Smooth muscle cell (in vitro differentiated cells): ENCODE results near the gene AGPAT1. TPM values are rescaled to one million over a fixed set of nuclear protein-coding genes. Genes with fewer than 3 reads are reported as not detected.

Experiments used
- DNase-seq: peaks from one replicate; lab custom pipeline; 2025; ENCODE audit not compliant: unreplicated experiment; lab: John Stamatoyannopoulos, UW
- H2AFZ ChIP-seq: fragments of 200-600 bp; sonication (generic); 2 replicates; pipeline ENCODE4 v1.6.0; 2016; ENCODE audit warnings: antibody characterized with exemption, low read depth, mild to moderate bottlenecking
- H3F3A ChIP-seq: fragments of 200-600 bp; sonication (generic); 2 replicates; pipeline ENCODE4 v1.6.0; 2017; ENCODE audit warnings: antibody characterized with exemption, low read depth
- H3K27ac ChIP-seq: fragments of 200-600 bp; sonication (generic); 2 replicates; pipeline ENCODE4 v1.5.1; 2016; ENCODE audit warnings: low read depth, mild to moderate bottlenecking
- H3K27me3 ChIP-seq: fragments of 200-600 bp; sonication (generic); 2 replicates; pipeline ENCODE4 v1.6.1; 2016; ENCODE audit warnings: low read depth, mild to moderate bottlenecking
- H3K36me3 ChIP-seq: fragments of 200-600 bp; sonication (generic); 2 replicates; pipeline ENCODE4 v1.5.1; 2016; ENCODE audit warnings: low read depth
- H3K4me1 ChIP-seq: fragments of 200-600 bp; sonication (generic); 2 replicates; pipeline ENCODE4 v1.5.1; 2016; ENCODE audit warnings: low read depth
- H3K4me2 ChIP-seq: fragments of 200-600 bp; sonication (generic); 2 replicates; pipeline ENCODE4 v1.6.0; 2016; ENCODE audit warnings: mild to moderate bottlenecking
- H3K4me3 ChIP-seq: fragments of 200-600 bp; sonication (generic); 2 replicates; pipeline ENCODE4 v1.5.1; 2016; ENCODE audit warnings: mild to moderate bottlenecking
- H3K79me2 ChIP-seq: fragments of 200-600 bp; sonication (generic); 2 replicates; pipeline ENCODE4 v1.6.0; 2016; ENCODE audit warnings: low read depth, mild to moderate bottlenecking
- H3K9ac ChIP-seq: fragments of 200-600 bp; sonication (generic); 2 replicates; pipeline ENCODE4 v1.6.0; 2016; ENCODE audit warnings: low read depth
- H3K9me3 ChIP-seq: fragments of 200-600 bp; sonication (generic); replicated peaks from 2 replicates; pipeline ENCODE4 v1.5.1; 2016; ENCODE audit warnings: low read depth
- H4K20me1 ChIP-seq: fragments of 200-600 bp; sonication (generic); 2 replicates; pipeline ENCODE4 v1.6.0; 2016; ENCODE audit warnings: low read depth
- WGBS: methylation state at CpG from one replicate; pipeline ENCODE4 v1.1.7; 2016; ENCODE audit warnings: low lambda C conversion rate; 5-methylcytosine and 5-hydroxymethylcytosine counted together
- polyA plus RNA-seq: library from polyadenylated mRNA; unstranded; fragments of >200 nt; fragmentation: Nextera tagmentation; extraction: Ambion mirVana; gene quantifications from 2 replicates; pipeline ENCODE4 v1.2.1, GENCODE V29; 2016
- total RNA-seq: library from RNA; depleted of rRNA; stranded (reverse); fragments of >200 nt; gene quantifications from 2 replicates; pipeline ENCODE4 v1.2.3, GENCODE V29; 2014
- TF ChIP-seq, protein P1 (sequence below): fragments of 200-600 bp; sonication (generic); IDR thresholded peaks from 2 replicates; pipeline ENCODE4 v1.5.1; 2017; ENCODE audit warnings: borderline replicate concordance, mild to moderate bottlenecking, antibody characterized with exemption; ENCODE audit not compliant: insufficient read depth, poor library complexity, severe bottlenecking

The AGPAT1 gene
- total and polyA plus RNA-seq, 2 experiments from 2014 or later = 52.4 to 71.1 TPM

DNA sequence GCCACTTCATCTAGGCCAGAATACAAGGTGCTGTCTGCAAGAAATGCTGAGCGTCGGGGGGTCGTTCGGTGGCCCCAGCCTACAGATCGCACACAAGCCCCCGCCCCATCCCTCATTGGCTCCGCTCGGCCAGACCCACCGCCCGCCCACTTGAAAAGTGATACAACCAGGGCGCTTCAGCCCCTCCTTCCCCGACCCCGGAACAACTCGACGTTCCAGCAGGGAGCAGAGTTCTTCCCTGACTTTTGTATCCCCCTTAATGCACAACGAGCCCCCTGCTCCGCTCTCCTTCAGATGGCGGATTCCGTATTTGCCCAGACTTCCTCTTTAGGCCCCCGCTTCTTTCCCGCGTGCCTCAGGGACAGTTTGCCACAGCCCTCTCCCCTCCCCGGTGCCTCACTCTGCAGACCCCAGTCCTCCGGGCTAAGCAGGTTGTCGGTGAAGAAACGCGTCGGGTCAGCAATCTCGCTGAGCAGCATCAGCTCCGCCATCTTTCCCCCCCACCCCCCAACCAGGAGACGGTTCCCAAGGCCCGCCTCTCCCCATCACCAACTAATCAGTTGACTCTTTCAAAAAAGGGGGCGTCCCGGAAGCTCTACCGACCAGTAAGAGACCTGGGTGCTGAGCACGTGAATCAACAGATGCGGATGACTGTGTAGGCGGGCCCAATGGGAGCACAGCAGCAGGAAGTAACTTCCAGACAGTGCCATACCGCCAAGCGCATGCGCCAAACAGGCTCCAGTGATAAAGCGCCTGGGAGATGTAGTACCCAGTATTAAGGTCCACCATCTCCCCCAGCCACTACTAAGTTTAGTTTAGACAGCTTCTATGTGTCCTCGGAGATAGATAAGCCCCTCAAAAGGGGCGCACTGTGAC, 47.9 kb downstream of the AGPAT1 start, which contains the start of gene ATF6B:
Gene ATF6B (minus strand): TSS at position 530 of the 876 bp plus-strand sequence. CDS start 39 bp downstream, at position 491.
- peaks cover 21% of the 10 kb centered on the region for H3K4me1 ChIP-seq
- peak; percentile 80 for DNase-seq
- WGBS = 1% methylated on average over 35 of the region's 44 CpGs
- H3K9ac ChIP-seq = peak within 1 kb of the TSS; percentile 98
- peak within 1 kb of the TSS; percentile 99 for H3K4me2 ChIP-seq
- H3K79me2 ChIP-seq = peaks cover 25% of the 10 kb centered on the region
- H3K27me3 ChIP-seq = no peaks in the 10 kb centered on the region
- peak within 1 kb of the TSS; percentile 99 for H2AFZ ChIP-seq
- peak within 1 kb of the TSS; percentile 95 for H3K27ac ChIP-seq
- H3F3A ChIP-seq = peaks cover 4% of the 10 kb centered on the region
- H4K20me1 ChIP-seq = no peaks in the 10 kb centered on the region
- H3K4me3 ChIP-seq = peak within 1 kb of the TSS; percentile 99
- H3K9me3 ChIP-seq = no peaks in the 10 kb centered on the region
- peaks cover 3% of the 10 kb centered on the region for H3K36me3 ChIP-seq
- TF ChIP-seq, protein P1, sequence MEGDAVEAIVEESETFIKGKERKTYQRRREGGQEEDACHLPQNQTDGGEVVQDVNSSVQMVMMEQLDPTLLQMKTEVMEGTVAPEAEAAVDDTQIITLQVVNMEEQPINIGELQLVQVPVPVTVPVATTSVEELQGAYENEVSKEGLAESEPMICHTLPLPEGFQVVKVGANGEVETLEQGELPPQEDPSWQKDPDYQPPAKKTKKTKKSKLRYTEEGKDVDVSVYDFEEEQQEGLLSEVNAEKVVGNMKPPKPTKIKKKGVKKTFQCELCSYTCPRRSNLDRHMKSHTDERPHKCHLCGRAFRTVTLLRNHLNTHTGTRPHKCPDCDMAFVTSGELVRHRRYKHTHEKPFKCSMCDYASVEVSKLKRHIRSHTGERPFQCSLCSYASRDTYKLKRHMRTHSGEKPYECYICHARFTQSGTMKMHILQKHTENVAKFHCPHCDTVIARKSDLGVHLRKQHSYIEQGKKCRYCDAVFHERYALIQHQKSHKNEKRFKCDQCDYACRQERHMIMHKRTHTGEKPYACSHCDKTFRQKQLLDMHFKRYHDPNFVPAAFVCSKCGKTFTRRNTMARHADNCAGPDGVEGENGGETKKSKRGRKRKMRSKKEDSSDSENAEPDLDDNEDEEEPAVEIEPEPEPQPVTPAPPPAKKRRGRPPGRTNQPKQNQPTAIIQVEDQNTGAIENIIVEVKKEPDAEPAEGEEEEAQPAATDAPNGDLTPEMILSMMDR = no peak

DNA sequence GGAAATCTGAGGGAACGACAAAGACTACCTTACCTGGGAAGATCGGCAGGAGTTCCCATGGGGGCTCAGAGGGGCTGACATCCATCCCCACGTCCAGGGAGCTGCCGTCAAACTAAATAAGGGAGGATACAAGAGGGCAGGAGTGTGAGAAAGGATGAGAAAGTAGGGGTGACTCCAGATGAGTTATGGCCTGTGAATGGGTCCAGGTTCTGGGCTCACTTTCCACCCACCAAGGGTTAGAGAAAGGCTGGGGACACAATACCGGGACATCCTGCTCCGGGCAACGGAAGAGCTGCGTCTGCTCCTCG, 48.5 kb downstream of the AGPAT1 start:
- peak overlapping the region; percentile 99 for H3K4me3 ChIP-seq
- DNase-seq = no peak
- H3K27ac ChIP-seq = peak overlapping the region; percentile 95
- TF ChIP-seq, protein P1 = no peak
- H3F3A ChIP-seq = peaks cover 4% of the 10 kb centered on the region
- H3K36me3 ChIP-seq = peaks cover 3% of the 10 kb centered on the region
- H3K9me3 ChIP-seq = no peaks in the 10 kb centered on the region
- 23% methylated on average over 9 of the region's 9 CpGs for WGBS
- peaks cover 25% of the 10 kb centered on the region for H3K79me2 ChIP-seq
- H3K4me2 ChIP-seq = peak overlapping the region; percentile 97
- H4K20me1 ChIP-seq = no peaks in the 10 kb centered on the region
- peak overlapping the region; percentile 99 for H2AFZ ChIP-seq
- peak overlapping the region; percentile 98 for H3K9ac ChIP-seq
- peaks cover 21% of the 10 kb centered on the region for H3K4me1 ChIP-seq
- no peaks in the 10 kb centered on the region for H3K27me3 ChIP-seq

DNA sequence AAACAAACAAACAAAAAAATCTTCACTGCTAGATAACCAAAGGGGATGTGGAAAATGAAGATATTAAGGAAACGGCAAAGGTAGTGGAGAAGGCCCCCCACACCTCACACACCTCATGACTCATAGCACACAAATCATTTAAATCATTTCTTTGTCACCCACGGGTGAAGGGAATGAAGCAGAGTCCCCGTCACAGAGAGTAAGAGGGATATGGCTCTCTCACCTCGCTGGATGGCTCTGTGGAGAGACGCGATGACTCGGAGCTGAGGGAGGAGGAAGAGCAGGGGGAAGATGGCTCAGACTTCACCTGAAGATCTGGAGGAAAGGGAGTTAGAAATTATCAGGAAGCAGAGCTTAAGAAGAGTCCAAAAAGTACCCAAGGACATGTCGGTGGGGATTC, 49.0 kb downstream of the AGPAT1 start:
- H3K9me3 ChIP-seq = no peaks in the 10 kb centered on the region
- peaks cover 4% of the 10 kb centered on the region for H3F3A ChIP-seq
- peaks cover 3% of the 10 kb centered on the region for H3K36me3 ChIP-seq
- TF ChIP-seq, protein P1 = no peak
- H4K20me1 ChIP-seq = no peaks in the 10 kb centered on the region
- peak overlapping the region; percentile 97 for H3K4me2 ChIP-seq
- peak overlapping the region; percentile 95 for H3K27ac ChIP-seq
- no peak overlapping the region for H2AFZ ChIP-seq
- 75% methylated on average over 8 of the region's 8 CpGs for WGBS
- no peak for DNase-seq
- H3K4me3 ChIP-seq = peak overlapping the region; percentile 99
- H3K4me1 ChIP-seq = peaks cover 21% of the 10 kb centered on the region
- peak overlapping the region; percentile 98 for H3K9ac ChIP-seq
- peaks cover 25% of the 10 kb centered on the region for H3K79me2 ChIP-seq
- H3K27me3 ChIP-seq = no peaks in the 10 kb centered on the region
